ENCODE data around the gene ACSS3. TPM values are rescaled to one million over a fixed set of nuclear protein-coding genes. Genes with fewer than 3 reads are reported as not detected.

ACSS3 gene
- polyA plus RNA-seq, 1 of the 3 experiments (the other 2 are of a cell fraction) = 0.02 TPM

- no peak for DNase-seq
- H3K9me3 ChIP-seq = no peaks in the 10 kb centered on the region
These were observed 143.8 kb downstream of the ACSS3 start for GRCh38 chr12:81221681-81222080.

More at GRCh38 chr12:81221681-81222080, 143.8 kb downstream of the ACSS3 start:
- 0% methylated on average over 1 of the region's 1 CpG for WGBS (ENCODE audit: low lambda C conversion rate)
- Histone ChIP-seq H3K4me1 (ENCODE audit: control insufficient read depth in 1 of 2, insufficient read depth in 2 of 2, low read depth in 1 of 2, low read length in 1 of 2) (peaks cover 0 to 5% of the 10 kb centered on the region in 2 experiments; a peak in 1 of 4 replicates), H3K4me2 (no peak overlapping the region), H3K9me2 (no peaks in the 10 kb centered on the region), H3K79me2 (ENCODE audit: insufficient read depth) (no peaks in the 10 kb centered on the region), H3K4me3 (ENCODE audit: low read depth in 2 of 2, low read length in 1 of 2) (no peak overlapping the region), H3K27ac (ENCODE audit: low read depth in 2 of 2, low read length in 1 of 2) (no peak overlapping the region), H4K20me1 (ENCODE audit: insufficient read depth) (no peaks in the 10 kb centered on the region), H3F3A (replicated peaks; ENCODE audit: insufficient read depth) (no peaks in the 10 kb centered on the region), H3K27me3 (ENCODE audit: insufficient read depth) (no peaks in the 10 kb centered on the region), H3K36me3 (replicated peaks in 1 of 2; ENCODE audit: control insufficient read depth in 1 of 2, insufficient read depth in 2 of 2, low read length in 1 of 2) (no peaks in the 10 kb centered on the region), H2AFZ (ENCODE audit: low read depth) (no peak overlapping the region), H3K9ac (no peak overlapping the region)
- TF ChIP-seq NRF1 (IDR thresholded peaks at IDR 0.05; ENCODE audit: low read depth, low read length) = no peak
- TF ChIP-seq MAX (IDR thresholded peaks at IDR 0.05; ENCODE audit: low read depth) = no peak
- no peak for TF ChIP-seq NFIC (IDR thresholded peaks at IDR 0.05; ENCODE audit: borderline replicate concordance)
- TF ChIP-seq RXRA (IDR thresholded peaks at IDR 0.05; ENCODE audit: borderline replicate concordance, low read depth) = no peak
- no peak for TF ChIP-seq USF1 (IDR thresholded peaks at IDR 0.05; ENCODE audit: borderline replicate concordance, low read depth)
- no peak for TF ChIP-seq FOSL2 (IDR thresholded peaks at IDR 0.05; ENCODE audit: borderline replicate concordance, low read depth)
- TF ChIP-seq CTCF (IDR thresholded peaks at IDR 0.05) = no peak
- no peak for TF ChIP-seq ZBTB33 (IDR thresholded peaks at IDR 0.05; ENCODE audit: borderline replicate concordance, low read depth)
- ChIA-PET CTCF (no interaction called here), POLR2A (no interaction called here)
